AG09319 (cell line): ENCODE data around the gene TSPEAR.

Source experiments
- DNase-seq: peaks from one replicate; pipeline ENCODE4 v3.0.0-alpha.2; 2010; ENCODE audit warnings: low read depth; ENCODE audit errors: extremely low read depth
- CTCF ChIP-seq: IDR thresholded peaks from 2 replicates; pipeline ENCODE4 v1.5.1; 2011; ENCODE audit warnings: low read depth, mild to moderate bottlenecking, inconsistent platforms, low read length, moderate library complexity

The TSPEAR gene

GRCh38 chr21:44684483-44684882, 26.9 kb downstream of the TSPEAR start:
- DNase-seq = no peak
- TF ChIP-seq CTCF = no peak

GRCh38 chr21:44684077-44684476, 27.3 kb downstream of the TSPEAR start:
- TF ChIP-seq CTCF = no peak
- no peak for DNase-seq

- no peak for TF ChIP-seq CTCF
- no peak for DNase-seq
Measured at GRCh38 chr21:44682580-44683151, 28.7 kb downstream of the TSPEAR start.

GRCh38 chr21:44681861-44682579, 29.4 kb downstream of the TSPEAR start, which contains the start of gene KRTAP12-1:
Gene KRTAP12-1 (minus strand): TSS chr21:44682163. CDS start chr21:44682123, 40 bp downstream.
- DNase-seq = no peak

GRCh38 chr21:44681152-44681551, 30.2 kb downstream of the TSPEAR start:
- TF ChIP-seq CTCF = no peak
- no peak for DNase-seq

More at GRCh38 chr21:44681861-44682579, 29.4 kb downstream of the TSPEAR start, which contains the start of gene KRTAP12-1:
- no peak for TF ChIP-seq CTCF

GRCh38 chr21:44677881-44678280, 33.5 kb downstream of the TSPEAR start:
- TF ChIP-seq CTCF = no peak
- no peak for DNase-seq

GRCh38 chr21:44671911-44672310, 39.5 kb downstream of the TSPEAR start:
- no peak for DNase-seq

More at GRCh38 chr21:44671911-44672310, 39.5 kb downstream of the TSPEAR start:
- no peak for TF ChIP-seq CTCF
